Measurements from ENCODE around the gene ZNF792. TPM values are rescaled to one million over a fixed set of nuclear protein-coding genes. Genes with fewer than 3 reads are reported as not detected.
"Not testable (repeated sequence)": the region's sequence is repeated elsewhere in the genome, so short reads cannot be mapped to it uniquely, and the experiment has no call there.

The ZNF792 gene
- total RNA-seq, 1 donor from 2014 or later = 5.9 TPM

- Mint-ChIP-seq H3K36me3 (ENCODE audit: low read depth, unreplicated experiment) (peaks cover 20% of the 10 kb centered on the region), H3K9me3 (ENCODE audit: unreplicated experiment) (peaks cover 3% of the 10 kb centered on the region), H3K4me3 (ENCODE audit: unreplicated experiment) (no peak overlapping the region), H3K27me3 (ENCODE audit: low read depth, unreplicated experiment) (no peaks in the 10 kb centered on the region), H3K27ac (ENCODE audit: unreplicated experiment) (peak overlapping the region; percentile 53), H3K4me1 (ENCODE audit: low read depth, unreplicated experiment) (peaks cover 17% of the 10 kb centered on the region)
- Histone ChIP-seq H3K4me3 (ENCODE audit: insufficient read depth, low read depth, low read length) (no peak overlapping the region), H3K9ac (ENCODE audit: low read length) (peak overlapping the region; percentile 41), H3K4me1 (ENCODE audit: insufficient read depth, low read length) (peaks cover 22% of the 10 kb centered on the region), H3K4me2 (ENCODE audit: low read length) (peak overlapping the region; percentile 64), H2AFZ (ENCODE audit: low read depth, low read length) (no peak overlapping the region), H3K27me3 (ENCODE audit: insufficient read depth, low read length) (no peaks in the 10 kb centered on the region), H4K20me1 (ENCODE audit: insufficient read depth, low read length) (peaks cover 69% of the 10 kb centered on the region), H3K9me3 (ENCODE audit: insufficient read depth, low read depth, low read length) (no peaks in the 10 kb centered on the region), H3K36me3 (ENCODE audit: insufficient read depth, low read length) (peaks cover 6% of the 10 kb centered on the region), H3K27ac (ENCODE audit: low read depth, low read length) (peak overlapping the region; percentile 49), H3K79me2 (ENCODE audit: insufficient read depth, low read length) (peaks cover 57% of the 10 kb centered on the region)
- TF ChIP-seq CTCF (IDR thresholded peaks at IDR 0.05; ENCODE audit: insufficient read depth, low read depth, low read length) = no peak
- TF ChIP-seq EZH2 (IDR thresholded peaks at IDR 0.05; ENCODE audit: insufficient read depth, low read length) = no peak
- DNase-seq (ENCODE audit: low read depth) (no peak), FAIRE-seq (no peak)
Measured at GRCh38 chr19:35006999-35007365, 43.0 kb upstream of the ZNF792 start.

GRCh38 chr19:35006342-35006998, 42.4 kb upstream of the ZNF792 start:
- Mint-ChIP-seq H3K27ac (ENCODE audit: unreplicated experiment) (peak overlapping the region; percentile 53), H3K4me3 (ENCODE audit: unreplicated experiment) (no peak overlapping the region), H3K9me3 (ENCODE audit: unreplicated experiment) (peaks cover 3% of the 10 kb centered on the region), H3K36me3 (ENCODE audit: low read depth, unreplicated experiment) (peaks cover 20% of the 10 kb centered on the region), H3K27me3 (ENCODE audit: low read depth, unreplicated experiment) (no peaks in the 10 kb centered on the region), H3K4me1 (ENCODE audit: low read depth, unreplicated experiment) (peaks cover 17% of the 10 kb centered on the region)
- H4K20me1 ChIP-seq (ENCODE audit: insufficient read depth, low read length) = peaks cover 72% of the 10 kb centered on the region
- H3K9ac ChIP-seq (ENCODE audit: low read length) = peak overlapping the region; percentile 41
- no peaks in the 10 kb centered on the region for H3K9me3 ChIP-seq (ENCODE audit: insufficient read depth, low read depth, low read length)
- FAIRE-seq (no peak), DNase-seq (ENCODE audit: low read depth) (peak; percentile 85)
- no peak for TF ChIP-seq EZH2 (IDR thresholded peaks at IDR 0.05; ENCODE audit: insufficient read depth, low read length)
- no peaks in the 10 kb centered on the region for H3K27me3 ChIP-seq (ENCODE audit: insufficient read depth, low read length)
- H3K4me3 ChIP-seq (ENCODE audit: insufficient read depth, low read depth, low read length) = no peak overlapping the region
- no peak overlapping the region for H2AFZ ChIP-seq (ENCODE audit: low read depth, low read length)
- H3K27ac ChIP-seq (ENCODE audit: low read depth, low read length) = peak overlapping the region; percentile 49
- H3K4me2 ChIP-seq (ENCODE audit: low read length) = peak overlapping the region; percentile 64
- H3K79me2 ChIP-seq (ENCODE audit: insufficient read depth, low read length) = peaks cover 62% of the 10 kb centered on the region
- peaks cover 22% of the 10 kb centered on the region for H3K4me1 ChIP-seq (ENCODE audit: insufficient read depth, low read length)
- H3K36me3 ChIP-seq (ENCODE audit: insufficient read depth, low read length) = peaks cover 6% of the 10 kb centered on the region

- H4K20me1 ChIP-seq (ENCODE audit: insufficient read depth, low read length) = peaks cover 77% of the 10 kb centered on the region
- not testable (repeated sequence) for H3K9me3 Mint-ChIP-seq (ENCODE audit: unreplicated experiment); H3K36me3 ChIP-seq (ENCODE audit: insufficient read depth, low read length); H3K4me3 ChIP-seq (ENCODE audit: insufficient read depth, low read depth, low read length); H3K27me3 Mint-ChIP-seq (ENCODE audit: low read depth, unreplicated experiment); FAIRE-seq; DNase-seq (ENCODE audit: low read depth); H3K27me3 ChIP-seq (ENCODE audit: insufficient read depth, low read length); H2AFZ ChIP-seq (ENCODE audit: low read depth, low read length); H3K4me3 Mint-ChIP-seq (ENCODE audit: unreplicated experiment); H3K9me3 ChIP-seq (ENCODE audit: insufficient read depth, low read depth, low read length)
- Mint-ChIP-seq H3K4me1 (ENCODE audit: low read depth, unreplicated experiment) (peaks cover 17% of the 10 kb centered on the region), H3K36me3 (ENCODE audit: low read depth, unreplicated experiment) (peaks cover 20% of the 10 kb centered on the region), H3K27ac (ENCODE audit: unreplicated experiment) (peak overlapping the region; percentile 53)
- peaks cover 67% of the 10 kb centered on the region for H3K79me2 ChIP-seq (ENCODE audit: insufficient read depth, low read length)
- H3K9ac ChIP-seq (ENCODE audit: low read length) = peak overlapping the region; percentile 41
- peak overlapping the region; percentile 49 for H3K27ac ChIP-seq (ENCODE audit: low read depth, low read length)
- H3K4me2 ChIP-seq (ENCODE audit: low read length) = peak overlapping the region; percentile 64
- H3K4me1 ChIP-seq (ENCODE audit: insufficient read depth, low read length) = peaks cover 22% of the 10 kb centered on the region
Measured at GRCh38 chr19:35006007-35006341, 41.9 kb upstream of the ZNF792 start.
